Spleen (tissue), 11 donors: ENCODE results near the gene ITPR2. TPM values are rescaled to one million over a fixed set of nuclear protein-coding genes. Genes with fewer than 3 reads are reported as not detected.

Experiments used
- DNase-seq: peaks from one replicate; pipeline ENCODE4 v3.0.0-alpha.2; 2020
- H3K27ac ChIP-seq, 8 donors: fragments of 200-600 bp; sonication (generic) in 7 of 8; 1 replicate in 4 of 8; 2 replicates in 4 of 8; pipeline versions ENCODE4 v1.5.0 to v1.8.0; 2016 to 2021; ENCODE audit warnings: inconsistent platforms in 4 of 8, mild to moderate bottlenecking in 4 of 8, moderate library complexity in 1 of 8
- H3K27me3 ChIP-seq, 7 donors: fragments of 200-600 bp; sonication (generic) in 6 of 7; replicated peaks in 1 of 7; 1 replicate in 4 of 7; 2 replicates in 3 of 7; pipeline versions ENCODE4 v1.5.0 to v1.8.0; 2016 to 2021; ENCODE audit warnings: inconsistent platforms in 3 of 7, mild to moderate bottlenecking in 1 of 7
- H3K36me3 ChIP-seq, 6 donors: fragments of 200-600 bp; sonication (generic) in 5 of 6; 1 replicate in 4 of 6; 2 replicates in 2 of 6; pipeline versions ENCODE4 v1.5.0 to v1.8.0; 2016 to 2021; ENCODE audit warnings: inconsistent platforms in 2 of 6
- H3K4me1 ChIP-seq, 6 donors: fragments of 200-600 bp; sonication (generic) in 5 of 6; 1 replicate in 3 of 6; 2 replicates in 3 of 6; pipeline versions ENCODE4 v1.5.0 to v1.8.0; 2016 to 2021; ENCODE audit warnings: inconsistent platforms in 3 of 6
- H3K4me3 ChIP-seq, 8 donors: fragments of 200-600 bp; sonication (generic) in 7 of 8; 1 replicate in 4 of 8; 2 replicates in 4 of 8; pipeline versions ENCODE4 v1.5.0 to v1.8.0; 2016 to 2021; ENCODE audit warnings: inconsistent platforms in 4 of 8, mild to moderate bottlenecking in 4 of 8, moderate library complexity in 2 of 8
- H3K9me3 ChIP-seq, 8 donors: fragments of 200-600 bp; sonication (generic) in 7 of 8; 1 replicate in 4 of 8; 2 replicates in 4 of 8; pipeline versions ENCODE4 v1.5.0 to v1.8.0; 2016 to 2021; ENCODE audit warnings: inconsistent platforms in 4 of 8
- POLR2A ChIP-seq, 3 donors: fragments of 450-650 bp; IDR thresholded peaks; one replicate each; pipeline ENCODE4 v1.5.1; 2017; ENCODE audit warnings: antibody characterized with exemption in 3 of 3, mild to moderate bottlenecking in 1 of 3
- POLR2AphosphoS5 ChIP-seq, 3 donors: sonication (generic); formaldehyde crosslinking; IDR thresholded peaks; one replicate each; pipeline ENCODE4 v1.5.1; 2017; ENCODE audit warnings: antibody characterized with exemption in 3 of 3
- WGBS, 5 donors: extraction: QIAGEN DNeasy Blood & Tissue Kit in 3 of 5; methylation state at CpG; one replicate each; pipeline versions ENCODE4 v1.1.5 to v1.1.7; 2013 to 2018; 5-methylcytosine and 5-hydroxymethylcytosine counted together
- intact Hi-C: fragments of 100-400 bp; cut with DNase I; formaldehyde crosslinking; loops from one replicate; pipeline ENCODE4 v1.15.0; 2023; ENCODE audit warnings: low total_unique reads
- polyA plus RNA-seq, 3 donors: library from polyadenylated mRNA; stranded (reverse); fragments of 200-250 nt; gene quantifications; one replicate each; pipeline ENCODE4 v1.2.1, GENCODE V29; 2013
- total RNA-seq, 7 donors: library from RNA; depleted of rRNA in 3 of 7; stranded (reverse); fragments of >200 nt in 3 of 7; fragmentation: NEBNext Ultra II Directional in 4 of 7; extraction: Animal tissue kit (Norgen Biotek cat#: 25700) in 4 of 7; gene quantifications; one replicate each; pipeline versions ENCODE4 v1.1.0 to v1.2.1, GENCODE V29; 2016 to 2021
- TF ChIP-seq, protein P1 (sequence below), 11 experiments: fragments of 200-600 bp in 7 of 11; fragments of 450-650 bp in 4 of 11; sonication (generic) in 4 of 11; IDR thresholded peaks in 8 of 11; conservative IDR thresholded peaks in 3 of 11; 1 replicate in 7 of 11; 2 replicates in 4 of 11; pipeline versions ENCODE4 v1.4.0 to v1.8.0; 2016 to 2021; ENCODE audit warnings: antibody characterized with exemption in 11 of 11, inconsistent platforms in 4 of 11, mild to moderate bottlenecking in 1 of 11
- donor health status: healthy with polysubstance abuse.
- donor health status: DM: no; HTN: no; CAD: no; lungs with moderate emphysema.
- donor health status: DM: no; HTN: no; CAD: no.
- donor health status: Bipolar disorder and iron deficiency.
- donor health status: healthy.
- donor health status: DM: no; HTN: no; CAD: no.
- donor health status: DM: yes; HTN: yes; CAD: no.

ITPR2 gene
- total and polyA plus RNA-seq, 10 donors, result 3.2 to 105 (median 60.4) TPM

DNA sequence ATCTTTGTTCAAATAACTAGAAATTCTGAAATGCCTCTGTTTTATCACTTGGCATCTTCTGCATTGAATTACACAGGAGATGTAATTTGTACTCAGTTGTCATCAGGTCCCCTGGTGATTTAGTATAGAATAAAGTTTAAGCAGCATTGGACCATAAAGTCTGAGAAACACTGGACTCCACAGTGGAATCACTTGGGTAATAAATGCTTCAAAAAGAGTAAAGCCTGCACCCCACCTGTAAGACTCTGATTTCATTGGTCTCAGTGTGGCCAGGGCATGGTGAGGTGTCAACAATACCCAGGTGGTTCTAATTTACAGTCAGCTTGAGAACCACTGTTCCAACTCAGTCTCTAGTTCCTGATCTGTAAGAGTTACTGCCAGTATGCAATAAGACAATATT is 148.9 kb downstream of the ITPR2 start:
- peaks cover 0 to 15% (median 12%) of the 10 kb centered on the region in 8 donors for H3K9me3 ChIP-seq
- peaks cover 0 to 78% (median 21%) of the 10 kb centered on the region in 6 donors for H3K36me3 ChIP-seq
- intact Hi-C loops, result no loop called here
- H3K27me3 ChIP-seq, result no peaks in the 10 kb centered on the region
- no peaks in the 10 kb centered on the region for H3K4me1 ChIP-seq
- no peak for DNase-seq
- TF ChIP-seq POLR2A (IDR thresholded peaks at IDR 0.05) (no peak), POLR2AphosphoS5 (IDR thresholded peaks at IDR 0.05) (no peak)
- TF ChIP-seq, protein P1, sequence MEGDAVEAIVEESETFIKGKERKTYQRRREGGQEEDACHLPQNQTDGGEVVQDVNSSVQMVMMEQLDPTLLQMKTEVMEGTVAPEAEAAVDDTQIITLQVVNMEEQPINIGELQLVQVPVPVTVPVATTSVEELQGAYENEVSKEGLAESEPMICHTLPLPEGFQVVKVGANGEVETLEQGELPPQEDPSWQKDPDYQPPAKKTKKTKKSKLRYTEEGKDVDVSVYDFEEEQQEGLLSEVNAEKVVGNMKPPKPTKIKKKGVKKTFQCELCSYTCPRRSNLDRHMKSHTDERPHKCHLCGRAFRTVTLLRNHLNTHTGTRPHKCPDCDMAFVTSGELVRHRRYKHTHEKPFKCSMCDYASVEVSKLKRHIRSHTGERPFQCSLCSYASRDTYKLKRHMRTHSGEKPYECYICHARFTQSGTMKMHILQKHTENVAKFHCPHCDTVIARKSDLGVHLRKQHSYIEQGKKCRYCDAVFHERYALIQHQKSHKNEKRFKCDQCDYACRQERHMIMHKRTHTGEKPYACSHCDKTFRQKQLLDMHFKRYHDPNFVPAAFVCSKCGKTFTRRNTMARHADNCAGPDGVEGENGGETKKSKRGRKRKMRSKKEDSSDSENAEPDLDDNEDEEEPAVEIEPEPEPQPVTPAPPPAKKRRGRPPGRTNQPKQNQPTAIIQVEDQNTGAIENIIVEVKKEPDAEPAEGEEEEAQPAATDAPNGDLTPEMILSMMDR (IDR thresholded peaks at IDR 0.05 in 8 of 11, conservative IDR thresholded peaks at IDR 0.05 in 3 of 11), result no peak
- no peak overlapping the region for H3K27ac ChIP-seq
- H3K4me3 ChIP-seq, result no peak overlapping the region

DNA sequence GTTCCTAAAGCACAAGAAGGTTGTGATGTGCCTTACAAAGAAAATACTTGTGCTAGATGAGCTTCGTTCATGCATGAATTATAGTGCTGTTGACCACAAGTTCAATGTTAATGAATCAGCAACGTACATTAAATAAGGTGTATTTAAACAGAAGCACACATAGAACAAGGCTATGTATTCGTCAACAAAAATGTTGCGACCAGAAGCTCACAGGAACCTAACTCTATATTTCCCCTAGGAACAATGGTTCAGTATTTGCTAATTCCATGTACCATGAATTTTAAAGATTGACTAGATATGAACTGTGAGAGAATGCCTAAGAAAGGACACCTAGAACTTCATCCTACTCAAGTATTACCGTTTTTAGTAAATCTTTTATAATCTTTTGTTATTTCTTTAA is 149.6 kb downstream of the ITPR2 start:
- H3K4me1 ChIP-seq, result no peaks in the 10 kb centered on the region
- no peak for DNase-seq
- 88 to 96% (median 95%) methylated on average over 5 of the region's 5 CpGs for WGBS, 5 donors
- peaks cover 0 to 15% (median 12%) of the 10 kb centered on the region in 8 donors for H3K9me3 ChIP-seq
- H3K27me3 ChIP-seq, result no peaks in the 10 kb centered on the region
- H3K36me3 ChIP-seq, result peaks cover 0 to 81% (median 21%) of the 10 kb centered on the region in 6 donors
- H3K27ac ChIP-seq, result no peak overlapping the region
- intact Hi-C loops, result no loop called here
- H3K4me3 ChIP-seq, result no peak overlapping the region
- TF ChIP-seq POLR2A (IDR thresholded peaks at IDR 0.05) (no peak), POLR2AphosphoS5 (IDR thresholded peaks at IDR 0.05) (no peak)
- TF ChIP-seq, protein P1 (IDR thresholded peaks at IDR 0.05 in 8 of 11, conservative IDR thresholded peaks at IDR 0.05 in 3 of 11), result no peak

DNA sequence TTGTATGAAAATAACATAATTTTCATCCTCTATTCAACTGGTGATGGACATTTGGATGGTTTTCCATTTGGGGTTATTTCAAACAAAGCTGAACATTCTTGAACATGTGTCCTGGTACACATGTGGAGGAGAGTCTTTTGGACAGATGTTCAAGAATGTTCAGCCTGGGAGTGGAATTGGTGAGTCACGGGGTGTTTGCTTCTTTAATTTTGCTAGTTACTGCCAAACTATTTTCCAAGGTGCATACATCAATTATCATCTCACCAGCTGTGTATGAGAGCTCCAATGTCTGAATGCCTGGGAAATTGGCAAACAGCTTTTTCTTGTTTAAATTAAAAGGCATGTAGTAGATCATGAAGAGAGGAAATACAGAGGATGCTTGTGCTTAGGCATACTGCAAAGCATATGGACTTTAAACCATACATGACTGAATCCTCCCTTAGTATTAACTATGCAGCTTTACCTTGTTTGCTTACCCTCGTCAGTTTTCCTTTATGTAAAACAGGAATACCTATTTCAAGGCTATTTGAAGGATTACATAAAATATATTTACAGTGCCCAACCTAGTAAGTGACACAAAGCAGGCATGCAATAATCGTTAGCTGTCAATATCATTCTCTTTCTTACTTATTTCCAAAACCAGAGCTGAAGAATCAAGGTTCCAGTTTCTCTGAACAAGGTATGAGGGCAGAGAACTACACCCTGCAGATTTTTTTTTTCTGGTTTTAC is 152.1 kb downstream of the ITPR2 start:
- H3K4me3 ChIP-seq, result no peak overlapping the region
- WGBS, 5 donors, result 88 to 94% (median 91%) methylated on average over 3 of the region's 3 CpGs
- no peaks in the 10 kb centered on the region for H3K27me3 ChIP-seq
- no peak overlapping the region for H3K27ac ChIP-seq
- DNase-seq, result no peak
- peaks cover 0 to 15% (median 12%) of the 10 kb centered on the region in 8 donors for H3K9me3 ChIP-seq
- TF ChIP-seq POLR2AphosphoS5 (IDR thresholded peaks at IDR 0.05) (no peak), POLR2A (IDR thresholded peaks at IDR 0.05) (no peak)
- TF ChIP-seq, protein P1 (IDR thresholded peaks at IDR 0.05 in 8 of 11, conservative IDR thresholded peaks at IDR 0.05 in 3 of 11), result no peak
- intact Hi-C loops, result no loop called here
- peaks cover 0 to 74% (median 20%) of the 10 kb centered on the region in 6 donors for H3K36me3 ChIP-seq
- H3K4me1 ChIP-seq, result no peaks in the 10 kb centered on the region
